ENCODE data around the gene STMN1. TPM values are rescaled to one million over a fixed set of nuclear protein-coding genes. Genes with fewer than 3 reads are reported as not detected.
"Not testable (repeated sequence)": the region's sequence is repeated elsewhere in the genome, so short reads cannot be mapped to it uniquely, and the experiment has no call there.

Gene STMN1
- total RNA-seq, 1 donor from 2014 or later = 519 TPM

GRCh38 chr1:25945761-25946160 is 39.5 kb upstream of the STMN1 start:
- peaks cover 14% of the 10 kb centered on the region for H3K4me1 Mint-ChIP-seq
- Histone ChIP-seq H3K27me3 (peaks cover 8% of the 10 kb centered on the region), H3K27ac (no peak overlapping the region), H3K4me3 (no peak overlapping the region), H2AFZ (replicated peaks) (no peak overlapping the region), H3K4me1 (peaks cover 5% of the 10 kb centered on the region), H3K36me3 (no peaks in the 10 kb centered on the region), H3K79me2 (ENCODE audit: low read depth) (no peaks in the 10 kb centered on the region), H3K4me2 (no peak overlapping the region), H3F3A (ENCODE audit: low read depth) (peaks cover 11% of the 10 kb centered on the region), H4K20me1 (ENCODE audit: low read depth) (no peaks in the 10 kb centered on the region), H3K9ac (no peak overlapping the region), H3K9me3 (ENCODE audit: low read depth) (no peaks in the 10 kb centered on the region)
- H3K4me3 Mint-ChIP-seq = no peak overlapping the region
- peak; percentile 70 for DNase-seq (ENCODE audit: low spot score)
- peaks cover 4% of the 10 kb centered on the region for H3K27me3 Mint-ChIP-seq (ENCODE audit: insufficient read depth, low read depth)
- no peak for TF ChIP-seq EZH2phosphoT487 (IDR thresholded peaks at IDR 0.05)
- TF ChIP-seq CTCF (IDR thresholded peaks at IDR 0.05) = no peak
- TF ChIP-seq EZH2 (IDR thresholded peaks at IDR 0.05) = no peak
- peaks cover 2% of the 10 kb centered on the region for H3K36me3 Mint-ChIP-seq
- peaks cover 23% of the 10 kb centered on the region for H3K9me3 Mint-ChIP-seq
- H3K27ac Mint-ChIP-seq = peak overlapping the region; percentile 62

- no peak for TF ChIP-seq EZH2 (IDR thresholded peaks at IDR 0.05)
- no peak for TF ChIP-seq EZH2phosphoT487 (IDR thresholded peaks at IDR 0.05)
- no peak for TF ChIP-seq CTCF (IDR thresholded peaks at IDR 0.05)
- Histone ChIP-seq H4K20me1 (ENCODE audit: low read depth) (no peaks in the 10 kb centered on the region), H3K4me1 (peaks cover 5% of the 10 kb centered on the region), H3K27me3 (peaks cover 8% of the 10 kb centered on the region), H3K79me2 (ENCODE audit: low read depth) (no peaks in the 10 kb centered on the region), H3K9ac (no peak overlapping the region), H3K36me3 (no peaks in the 10 kb centered on the region), H3K4me3 (no peak overlapping the region), H2AFZ (replicated peaks) (no peak overlapping the region), H3K4me2 (no peak overlapping the region), H3K9me3 (ENCODE audit: low read depth) (no peaks in the 10 kb centered on the region), H3F3A (ENCODE audit: low read depth) (peaks cover 11% of the 10 kb centered on the region), H3K27ac (no peak overlapping the region)
- no peak overlapping the region for H3K4me3 Mint-ChIP-seq
- peaks cover 2% of the 10 kb centered on the region for H3K36me3 Mint-ChIP-seq
- peaks cover 23% of the 10 kb centered on the region for H3K9me3 Mint-ChIP-seq
- peaks cover 4% of the 10 kb centered on the region for H3K27me3 Mint-ChIP-seq (ENCODE audit: insufficient read depth, low read depth)
- peaks cover 14% of the 10 kb centered on the region for H3K4me1 Mint-ChIP-seq
- H3K27ac Mint-ChIP-seq = no peak overlapping the region
- no peak for DNase-seq (ENCODE audit: low spot score)
Observed at GRCh38 chr1:25944986-25945385, 38.8 kb upstream of the STMN1 start.

- not testable (repeated sequence) for H3K27me3 Mint-ChIP-seq (ENCODE audit: insufficient read depth, low read depth); H3K9me3 ChIP-seq (ENCODE audit: low read depth); H4K20me1 ChIP-seq (ENCODE audit: low read depth); DNase-seq (ENCODE audit: low spot score); H3K36me3 Mint-ChIP-seq; H3K36me3 ChIP-seq; H3K4me1 ChIP-seq; H3K79me2 ChIP-seq (ENCODE audit: low read depth); H3K4me3 Mint-ChIP-seq; H3K9ac ChIP-seq; H3K4me3 ChIP-seq; H3K4me2 ChIP-seq; H3K27ac ChIP-seq; H3K27ac Mint-ChIP-seq; H2AFZ ChIP-seq (replicated peaks); H3K27me3 ChIP-seq
- Mint-ChIP-seq H3K4me1 (peaks cover 18% of the 10 kb centered on the region), H3K9me3 (peaks cover 23% of the 10 kb centered on the region)
- H3F3A ChIP-seq (ENCODE audit: low read depth) = peaks cover 11% of the 10 kb centered on the region
Observed at GRCh38 chr1:25943511-25943910, 37.3 kb upstream of the STMN1 start.

- Histone ChIP-seq H3K9ac (no peak overlapping the region), H3K27me3 (no peaks in the 10 kb centered on the region), H4K20me1 (ENCODE audit: low read depth) (no peaks in the 10 kb centered on the region), H3K79me2 (ENCODE audit: low read depth) (no peaks in the 10 kb centered on the region), H2AFZ (replicated peaks) (no peak overlapping the region), H3K36me3 (no peaks in the 10 kb centered on the region), H3K9me3 (ENCODE audit: low read depth) (no peaks in the 10 kb centered on the region), H3K4me2 (no peak overlapping the region), H3K4me3 (no peak overlapping the region), H3K4me1 (peaks cover 8% of the 10 kb centered on the region), H3K27ac (no peak overlapping the region), H3F3A (ENCODE audit: low read depth) (no peaks in the 10 kb centered on the region)
- no peak for TF ChIP-seq EZH2 (IDR thresholded peaks at IDR 0.05)
- no peak for TF ChIP-seq CTCF (IDR thresholded peaks at IDR 0.05)
- no peak for TF ChIP-seq EZH2phosphoT487 (IDR thresholded peaks at IDR 0.05)
- no peaks in the 10 kb centered on the region for H3K27me3 Mint-ChIP-seq (ENCODE audit: insufficient read depth, low read depth)
- H3K27ac Mint-ChIP-seq = no peak overlapping the region
- H3K36me3 Mint-ChIP-seq = no peaks in the 10 kb centered on the region
- no peaks in the 10 kb centered on the region for H3K9me3 Mint-ChIP-seq
- no peak overlapping the region for H3K4me3 Mint-ChIP-seq
- DNase-seq (ENCODE audit: low spot score) = no peak
- peaks cover 45% of the 10 kb centered on the region for H3K4me1 Mint-ChIP-seq
Observed at GRCh38 chr1:25936947-25937346, 30.7 kb upstream of the STMN1 start.

Data from neural progenitor cell (in vitro differentiated cells).